HFF-Myc (cell line): ENCODE measurements around the gene MFNG.

Source experiments
- DNase-seq: peaks from one replicate; pipeline ENCODE4 v3.0.0-alpha.2; 2011; ENCODE audit warnings: low read depth; ENCODE audit errors: extremely low read depth
- H3K4me3 ChIP-seq: replicated peaks from 2 replicates; pipeline ENCODE4 v1.5.1; 2011; ENCODE audit warnings: low read depth, mild to moderate bottlenecking, control low read depth, low read length
- CTCF ChIP-seq: IDR thresholded peaks from 2 replicates; pipeline ENCODE4 v1.5.1; 2012; ENCODE audit warnings: mild to moderate bottlenecking, low read depth, low read length, control low read depth; ENCODE audit errors: missing control alignments

The MFNG gene

DNA sequence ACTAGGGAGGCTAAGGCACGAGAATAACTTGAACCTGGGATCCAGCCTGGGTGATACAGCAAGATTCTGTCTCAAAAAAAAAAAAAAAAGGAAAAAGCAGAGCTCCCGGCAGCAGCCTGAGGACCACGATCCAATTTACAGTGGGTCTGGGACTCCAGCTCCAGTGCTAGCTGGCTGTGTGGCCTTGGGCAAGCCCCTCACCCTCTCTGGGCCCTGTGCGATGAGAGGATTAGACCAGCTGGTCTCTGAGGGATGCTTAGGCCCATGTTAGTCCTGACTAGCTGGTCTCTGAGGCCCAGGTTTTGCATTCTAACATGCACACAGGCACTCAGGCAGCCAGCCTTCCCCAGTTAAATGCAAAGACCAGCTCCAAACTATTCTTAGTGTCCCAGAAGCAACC lies 19.4 kb upstream of the MFNG start:
- no peak overlapping the region for H3K4me3 ChIP-seq
- DNase-seq: no peak
- no peak for TF ChIP-seq CTCF

DNA sequence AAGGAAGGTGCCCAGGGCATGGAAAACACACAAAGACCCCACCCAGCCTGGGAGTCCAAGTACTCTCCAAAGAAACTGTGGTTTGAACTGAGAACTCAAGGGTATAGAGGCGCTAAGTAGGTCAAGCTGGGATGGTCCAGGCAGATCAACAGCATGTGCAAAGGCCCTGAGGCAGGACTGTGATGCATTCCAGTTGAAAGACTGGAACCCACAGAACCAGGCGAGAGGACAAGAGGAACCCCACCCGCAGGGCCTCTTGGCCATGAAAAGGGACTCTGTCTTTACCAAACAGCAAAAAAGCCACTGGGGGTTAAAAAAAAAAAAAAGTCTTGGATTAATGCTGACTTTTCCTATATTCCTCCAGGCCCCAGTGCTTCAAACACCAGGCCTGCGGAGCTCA lies 18.8 kb upstream of the MFNG start:
- no peak for DNase-seq
- TF ChIP-seq CTCF: no peak
- H3K4me3 ChIP-seq: no peak overlapping the region

GRCh38 chr22:37503850-37504249 lies 17.7 kb upstream of the MFNG start:
- no peak for DNase-seq
- H3K4me3 ChIP-seq: no peak overlapping the region
- TF ChIP-seq CTCF: no peak

- no peak overlapping the region for H3K4me3 ChIP-seq
- no peak for TF ChIP-seq CTCF
- no peak for DNase-seq
These were observed 17.0 kb upstream of the MFNG start for GRCh38 chr22:37503183-37503683.

- no peak overlapping the region for H3K4me3 ChIP-seq
- no peak for TF ChIP-seq CTCF
- DNase-seq: no peak
These were observed 16.4 kb upstream of the MFNG start for GRCh38 chr22:37502342-37503182.

- H3K4me3 ChIP-seq: no peak overlapping the region
- no peak for TF ChIP-seq CTCF
- no peak for DNase-seq
These were observed 15.6 kb upstream of the MFNG start for GRCh38 chr22:37501610-37502341.
